ENCODE data around the gene EVA1A.

EVA1A gene, protein sequence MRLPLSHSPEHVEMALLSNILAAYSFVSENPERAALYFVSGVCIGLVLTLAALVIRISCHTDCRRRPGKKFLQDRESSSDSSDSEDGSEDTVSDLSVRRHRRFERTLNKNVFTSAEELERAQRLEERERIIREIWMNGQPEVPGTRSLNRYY

GRCh38 chr2:75560768-75561565, at the start of gene EVA1A:
Gene EVA1A (minus strand): TSS chr2:75560939. CDS start chr2:75518140, 42,799 bp downstream.
- no peaks in the 10 kb centered on the region for H3K79me2 ChIP-seq (ENCODE audit: insufficient read depth, low read length)
- H3K4me2 ChIP-seq (ENCODE audit: low read depth, low read length, poor library complexity, severe bottlenecking): no peak within 1 kb of the TSS
- H4K20me1 ChIP-seq (ENCODE audit: low read depth, low read length): no peaks in the 10 kb centered on the region
- no peaks in the 10 kb centered on the region for H3F3A ChIP-seq (ENCODE audit: insufficient read depth)
- H3K27ac ChIP-seq (ENCODE audit: low read depth, low read length): no peak within 1 kb of the TSS
- no peak for TF ChIP-seq EZH2phosphoT487 (conservative IDR thresholded peaks at IDR 0.05; ENCODE audit: low read length)
- TF ChIP-seq, protein P1, sequence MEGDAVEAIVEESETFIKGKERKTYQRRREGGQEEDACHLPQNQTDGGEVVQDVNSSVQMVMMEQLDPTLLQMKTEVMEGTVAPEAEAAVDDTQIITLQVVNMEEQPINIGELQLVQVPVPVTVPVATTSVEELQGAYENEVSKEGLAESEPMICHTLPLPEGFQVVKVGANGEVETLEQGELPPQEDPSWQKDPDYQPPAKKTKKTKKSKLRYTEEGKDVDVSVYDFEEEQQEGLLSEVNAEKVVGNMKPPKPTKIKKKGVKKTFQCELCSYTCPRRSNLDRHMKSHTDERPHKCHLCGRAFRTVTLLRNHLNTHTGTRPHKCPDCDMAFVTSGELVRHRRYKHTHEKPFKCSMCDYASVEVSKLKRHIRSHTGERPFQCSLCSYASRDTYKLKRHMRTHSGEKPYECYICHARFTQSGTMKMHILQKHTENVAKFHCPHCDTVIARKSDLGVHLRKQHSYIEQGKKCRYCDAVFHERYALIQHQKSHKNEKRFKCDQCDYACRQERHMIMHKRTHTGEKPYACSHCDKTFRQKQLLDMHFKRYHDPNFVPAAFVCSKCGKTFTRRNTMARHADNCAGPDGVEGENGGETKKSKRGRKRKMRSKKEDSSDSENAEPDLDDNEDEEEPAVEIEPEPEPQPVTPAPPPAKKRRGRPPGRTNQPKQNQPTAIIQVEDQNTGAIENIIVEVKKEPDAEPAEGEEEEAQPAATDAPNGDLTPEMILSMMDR (IDR thresholded peaks at IDR 0.05; ENCODE audit: insufficient read depth, low read length, poor library complexity, severe bottlenecking): no peak
- H3K9me2 ChIP-seq (replicated peaks; ENCODE audit: insufficient read depth, low read length): no peaks in the 10 kb centered on the region
- H2AFZ ChIP-seq (ENCODE audit: low read depth, low read length, severe bottlenecking): no peak within 1 kb of the TSS
- H3K9me3 ChIP-seq (ENCODE audit: insufficient read depth, low read length): no peaks in the 10 kb centered on the region
- H3K27me3 ChIP-seq (ENCODE audit: low read length): no peaks in the 10 kb centered on the region
- no peak within 1 kb of the TSS for H3K4me3 ChIP-seq (ENCODE audit: insufficient read depth, low read length, poor library complexity, severe bottlenecking)
- no peak within 1 kb of the TSS for H3K9ac ChIP-seq (ENCODE audit: low read length)
- H3K36me3 ChIP-seq (ENCODE audit: low read length): no peaks in the 10 kb centered on the region

DNA sequence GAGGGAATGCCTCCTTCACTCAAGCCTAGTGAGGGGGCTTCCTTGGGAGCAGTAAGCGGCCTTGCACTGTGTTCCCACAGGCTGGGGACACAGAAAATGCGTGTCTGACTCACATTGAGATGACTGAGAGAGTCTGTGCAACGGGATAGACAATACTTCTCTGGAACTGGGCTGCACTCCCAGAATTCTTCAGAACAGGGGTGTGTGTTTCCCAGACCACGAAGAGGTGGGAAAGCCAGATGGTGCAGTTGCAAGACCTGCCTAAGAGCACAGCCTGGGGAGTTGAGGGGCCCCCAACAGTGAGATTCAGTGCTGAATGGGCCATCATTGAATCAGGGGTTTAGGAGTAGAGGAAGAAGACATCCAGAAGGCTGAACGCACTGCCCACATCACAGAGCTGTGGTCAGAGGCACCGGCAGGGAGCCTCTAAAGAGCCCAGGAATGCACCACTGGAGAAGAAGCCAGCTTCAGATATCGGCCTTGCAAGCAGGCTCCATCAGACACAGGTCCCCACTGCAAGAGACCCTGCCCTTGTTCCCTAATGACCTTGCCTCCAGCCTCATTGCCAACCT, 49.3 kb upstream of the EVA1A start:
- Histone ChIP-seq H3K27me3 (ENCODE audit: low read length) (no peaks in the 10 kb centered on the region), H3K9me2 (replicated peaks; ENCODE audit: insufficient read depth, low read length) (no peaks in the 10 kb centered on the region), H2AFZ (ENCODE audit: low read depth, low read length, severe bottlenecking) (no peak overlapping the region), H3K36me3 (ENCODE audit: low read length) (no peaks in the 10 kb centered on the region), H3F3A (ENCODE audit: insufficient read depth) (no peaks in the 10 kb centered on the region), H3K4me2 (ENCODE audit: low read depth, low read length, poor library complexity, severe bottlenecking) (no peak overlapping the region), H4K20me1 (ENCODE audit: low read depth, low read length) (no peaks in the 10 kb centered on the region), H3K9me3 (ENCODE audit: insufficient read depth, low read length) (no peaks in the 10 kb centered on the region), H3K27ac (ENCODE audit: low read depth, low read length) (no peak overlapping the region), H3K9ac (ENCODE audit: low read length) (no peak overlapping the region), H3K4me3 (ENCODE audit: insufficient read depth, low read length, poor library complexity, severe bottlenecking) (no peak overlapping the region), H3K79me2 (ENCODE audit: insufficient read depth, low read length) (no peaks in the 10 kb centered on the region)
- TF ChIP-seq EZH2phosphoT487 (conservative IDR thresholded peaks at IDR 0.05; ENCODE audit: low read length): no peak
- TF ChIP-seq, protein P1 (IDR thresholded peaks at IDR 0.05; ENCODE audit: insufficient read depth, low read length, poor library complexity, severe bottlenecking): no peak

GRCh38 chr2:75609334-75609689, 48.6 kb upstream of the EVA1A start:
- Histone ChIP-seq H3K4me2 (ENCODE audit: low read depth, low read length, poor library complexity, severe bottlenecking) (no peak overlapping the region), H3K27ac (ENCODE audit: low read depth, low read length) (no peak overlapping the region), H2AFZ (ENCODE audit: low read depth, low read length, severe bottlenecking) (no peak overlapping the region), H3K4me3 (ENCODE audit: insufficient read depth, low read length, poor library complexity, severe bottlenecking) (no peak overlapping the region), H3K27me3 (ENCODE audit: low read length) (no peaks in the 10 kb centered on the region), H3K9me2 (replicated peaks; ENCODE audit: insufficient read depth, low read length) (no peaks in the 10 kb centered on the region), H3K79me2 (ENCODE audit: insufficient read depth, low read length) (no peaks in the 10 kb centered on the region), H3K9ac (ENCODE audit: low read length) (no peak overlapping the region), H4K20me1 (ENCODE audit: low read depth, low read length) (no peaks in the 10 kb centered on the region), H3F3A (ENCODE audit: insufficient read depth) (no peaks in the 10 kb centered on the region), H3K36me3 (ENCODE audit: low read length) (no peaks in the 10 kb centered on the region), H3K9me3 (ENCODE audit: insufficient read depth, low read length) (no peaks in the 10 kb centered on the region)
- TF ChIP-seq, protein P1 (IDR thresholded peaks at IDR 0.05; ENCODE audit: insufficient read depth, low read length, poor library complexity, severe bottlenecking): no peak
- no peak for TF ChIP-seq EZH2phosphoT487 (conservative IDR thresholded peaks at IDR 0.05; ENCODE audit: low read length)
